K562 (cell line): Measurements from ENCODE around the gene TFF1. TPM values are rescaled to one million over a fixed set of nuclear protein-coding genes. Genes with fewer than 3 reads are reported as not detected.

Experiments used
- ATAC-seq: fragments of 200-7000 bp; cut with Tn5 transposase; 3 replicates; pipeline ENCODE4 v1.9.1; 2020; ENCODE audit warnings: moderate library complexity
- Bru-seq: library from RNA; stranded (reverse); fragments of 400-500 nt; gene quantifications from one replicate; lab custom pipeline; 2021; lab: Mats Ljungman, UMichigan
- BruChase-seq, 2 experiments: library from RNA; stranded (reverse); fragments of 400-500 nt; gene quantifications; one replicate each; lab custom pipeline; 2021; lab: Mats Ljungman, UMichigan
- BruUV-seq: library from RNA; stranded (reverse); fragments of 400-500 nt; replicated peaks from 2 replicates; lab custom pipeline; 2021; lab: Mats Ljungman, UMichigan
- CTCF ChIA-PET: fragments of 300-600 bp; formaldehyde crosslinking; extraction: SDS; loops from one replicate; lab custom pipeline; 2021; ENCODE audit warnings: low intra/inter-chr PET ratio; lab: Yijun Ruan, JAX
- POLR2A ChIA-PET: fragments of 300-600, 350-650 bp; sonication (Branson Sonifier 250); formaldehyde crosslinking; extraction: SDS; loops from one replicate; lab custom pipeline; 2021; ENCODE audit warnings: antibody characterized with exemption, inconsistent platforms; lab: Yijun Ruan, JAX
- DNase-seq, 4 experiments: peaks; one replicate each; pipeline versions ENCODE4 v3.0.0 to v3.0.0-alpha.2; 2011 to 2018; ENCODE audit warnings: low spot score in 3 of 4, mixed read lengths in 3 of 4; ENCODE audit errors: extremely low read depth in 1 of 4
- FAIRE-seq: peaks from 2 replicates; lab custom pipeline; 2011; peaks lifted over from hg19 to GRCh38; lab: Jason Lieb, UNC
- H2AFZ ChIP-seq: 2 replicates; pipeline ENCODE4 v1.6.0; 2011; ENCODE audit warnings: low read depth, low read length, control low read depth, inconsistent platforms
- H3K27ac ChIP-seq: fragments of 200-600 bp; 3 replicates; pipeline ENCODE4 v1.8.0; 2011; ENCODE audit warnings: low read depth, mild to moderate bottlenecking, control low read depth, inconsistent platforms, low read length, moderate library complexity, mixed read lengths; ENCODE audit errors: extremely low read depth
- H3K27me3 ChIP-seq, 2 experiments: fragments of 300-600 bp in 1 of 2; 2 replicates in 1 of 2; 3 replicates in 1 of 2; pipeline versions ENCODE4 v1.6.0 to v1.8.0; 2011; ENCODE audit warnings: inconsistent platforms in 2 of 2, low read length in 2 of 2, mild to moderate bottlenecking in 1 of 2, mixed read lengths in 1 of 2, moderate library complexity in 1 of 2; ENCODE audit not compliant: control insufficient read depth in 2 of 2, insufficient read depth in 2 of 2
- H3K36me3 ChIP-seq: fragments of 300-600 bp; 3 replicates; pipeline ENCODE4 v1.8.0; 2011; ENCODE audit warnings: mild to moderate bottlenecking, low read length, inconsistent platforms; ENCODE audit not compliant: control insufficient read depth, insufficient read depth
- H3K4me1 ChIP-seq, 2 experiments: fragments of 200-600 bp in 1 of 2; replicated peaks in 1 of 2; 2 replicates in 1 of 2; 3 replicates in 1 of 2; pipeline versions ENCODE4 v1.5.1 to v1.8.0; 2011; ENCODE audit warnings: inconsistent platforms in 2 of 2, low read length in 2 of 2, mild to moderate bottlenecking in 1 of 2, mixed read lengths in 1 of 2, moderate library complexity in 1 of 2; ENCODE audit not compliant: control insufficient read depth in 2 of 2, insufficient read depth in 2 of 2
- H3K4me2 ChIP-seq: 2 replicates; pipeline ENCODE4 v1.6.1; 2011; ENCODE audit warnings: low read length, control low read depth, inconsistent platforms, mixed read lengths; ENCODE audit not compliant: insufficient read depth
- H3K4me3 ChIP-seq: fragments of 200-600 bp; sonication (generic), shearing (Covaris generic); 2 replicates; pipeline ENCODE4 v1.5.1; 2016; ENCODE audit warnings: control low read depth, inconsistent platforms
- H3K79me2 ChIP-seq: fragments of 200-600 bp; 3 replicates; pipeline ENCODE4 v1.8.0; 2011; ENCODE audit warnings: low read length, inconsistent platforms; ENCODE audit not compliant: control insufficient read depth, insufficient read depth
- H3K9ac ChIP-seq, 2 experiments: 2 replicates each; pipeline versions ENCODE4 v1.6.0 to v1.6.1; 2011; ENCODE audit warnings: low read depth in 2 of 2, low read length in 2 of 2, control low read depth in 1 of 2, inconsistent platforms in 1 of 2, mild to moderate bottlenecking in 1 of 2, mixed read lengths in 1 of 2; ENCODE audit not compliant: insufficient read depth in 1 of 2
- H3K9me1 ChIP-seq: one replicate; pipeline ENCODE4 v1.6.0; 2011; ENCODE audit warnings: inconsistent platforms, mild to moderate bottlenecking, low read length, moderate library complexity; ENCODE audit not compliant: control insufficient read depth, insufficient read depth
- H3K9me3 ChIP-seq: replicated peaks from 2 replicates; pipeline ENCODE4 v1.5.1; 2011; ENCODE audit warnings: low read depth, low read length, inconsistent platforms; ENCODE audit not compliant: control insufficient read depth, insufficient read depth
- H4K20me1 ChIP-seq: replicated peaks from 2 replicates; pipeline ENCODE4 v1.6.1; 2011; ENCODE audit warnings: low read length, inconsistent platforms, mixed read lengths; ENCODE audit not compliant: control insufficient read depth, insufficient read depth
- ARID1B ChIP-seq: fragments of 450-650 bp; IDR thresholded peaks from 2 replicates; pipeline ENCODE4 v1.6.1; 2016; ENCODE audit warnings: antibody characterized with exemption, mild to moderate bottlenecking, inconsistent platforms
- DACH1 ChIP-seq: fragments of 450-650 bp; IDR thresholded peaks from 2 replicates; pipeline ENCODE4 v1.6.1; 2018; ENCODE audit not compliant: partially characterized antibody
- ESRRA ChIP-seq: fragments of 450-650 bp; IDR thresholded peaks from 2 replicates; pipeline ENCODE4 v1.6.1; 2014; ENCODE audit warnings: low read depth, mild to moderate bottlenecking, moderate library complexity, borderline replicate concordance
- HIVEP1 ChIP-seq: fragments of 250-450 bp; sonication (Bioruptor Pico); IDR thresholded peaks from 2 replicates; pipeline ENCODE4 v1.4.0; 2020; ENCODE audit warnings: mild to moderate bottlenecking
- KDM1A ChIP-seq, 2 experiments: fragments of 450-650 bp; IDR thresholded peaks; 2 replicates each; pipeline ENCODE4 v1.6.1; 2016; ENCODE audit warnings: mild to moderate bottlenecking in 2 of 2
- KHSRP ChIP-seq: fragments of 450-650 bp; IDR thresholded peaks from 2 replicates; pipeline ENCODE4 v1.6.1; 2017
- NR3C1 ChIP-seq: sonication (generic); formaldehyde crosslinking; IDR thresholded peaks from 2 replicates; pipeline ENCODE4 v1.8.1; 2022; ENCODE audit warnings: missing genetic modification reagents
- STAG1 ChIP-seq: sonication (generic); formaldehyde crosslinking; IDR thresholded peaks from 2 replicates; pipeline ENCODE4 v1.5.0; 2020; ENCODE audit warnings: missing genetic modification reagents, borderline replicate concordance
- THAP12 ChIP-seq: fragments of 250-450 bp; sonication (Bioruptor Pico); IDR thresholded peaks from 2 replicates; pipeline ENCODE4 v1.9.0; 2021; ENCODE audit warnings: mild to moderate bottlenecking, inconsistent platforms
- VEZF1 ChIP-seq: fragments of 200-800 bp; sonication (Bioruptor generic); IDR thresholded peaks from 2 replicates; pipeline ENCODE4 v1.6.1; 2017; ENCODE audit warnings: missing genetic modification characterization, missing compliant biosample characterization
- ZKSCAN1 ChIP-seq: fragments of 150-350 bp; IDR thresholded peaks from 2 replicates; pipeline ENCODE4 v1.6.1; 2016; ENCODE audit warnings: low read depth, low read length
- ZNF24 ChIP-seq: fragments of 450-650 bp; IDR thresholded peaks from 2 replicates; pipeline ENCODE4 v1.6.1; 2016
- ZNF398 ChIP-seq: fragments of 250-450 bp; sonication (Bioruptor Pico); IDR thresholded peaks from 2 replicates; pipeline ENCODE4 v1.8.0; 2021; ENCODE audit warnings: moderate library complexity, mild to moderate bottlenecking, inconsistent platforms
- WGBS: fragments of 100-300 bp; shearing (Covaris generic); methylation state at CpG from one replicate; pipeline ENCODE4 v1.1.6; 2016; ENCODE audit warnings: low coverage, mixed read lengths; ENCODE audit not compliant: insufficient coverage; ENCODE audit errors: missing lambda C conversion rate; 5-methylcytosine and 5-hydroxymethylcytosine counted together
- in situ Hi-C: fragments of 300-500 bp; cut with MboI; formaldehyde crosslinking; loops from 4 replicates; pipeline ENCODE4 v1.15.0; 2018; ENCODE audit warnings: inconsistent platforms, mixed read lengths
- intact Hi-C: fragments of 100-400 bp; cut with micrococcal nuclease; formaldehyde crosslinking; loops from 2 replicates; pipeline ENCODE4 v1.14.2; 2022
- long read RNA-seq, 3 experiments: library from polyadenylated mRNA in 2 of 3; library from RNA in 1 of 3; unstranded in 2 of 3; stranded (forward) in 1 of 3; transcript quantifications; one replicate each; pipeline ENCODE4 v2.0.0, GENCODE V29; 2019 to 2022
- polyA minus RNA-seq, 3 experiments: library from RNA; depleted of rRNA, polyadenylated mRNA; stranded (reverse); fragments of >200 nt; gene quantifications; 2 replicates each; pipeline ENCODE4 v1.2.3, GENCODE V29; 2011
- polyA plus RNA-seq, 8 experiments: library from polyadenylated mRNA; depleted of rRNA in 4 of 8; stranded (reverse) in 5 of 8; unstranded in 3 of 8; fragments of >200 nt; fragmentation: Nextera tagmentation in 2 of 8; fragmentation: Illumina TruSeq in 1 of 8; extraction: Ambion mirVana in 2 of 8; extraction: Trizol in 1 of 8; gene quantifications; 2 replicates each; pipeline versions ENCODE4 v1.2.1 to v1.2.3, GENCODE V29; 2011 to 2014; ENCODE audit warnings: inconsistent platforms in 1 of 8, missing spikeins in 1 of 8
- total RNA-seq, 7 experiments: library from RNA; depleted of rRNA in 6 of 7; stranded (reverse); fragments of >200 nt in 6 of 7; fragmentation: Illumina TruSeq in 2 of 7; extraction: Trizol in 2 of 7; gene quantifications; 2 replicates each; pipeline versions ENCODE4 v1.2.1 to v1.2.3, GENCODE V29; 2011 to 2021; ENCODE audit warnings: low replicate concordance in 1 of 7

TFF1 gene
- total RNA-seq (2011; cell fraction: chromatin; rRNA removed; ENCODE audit: low replicate concordance): not detected in 2 replicates
- total RNA-seq (2011; cell fraction: nucleolus; rRNA removed): not detected in 2 replicates
- total RNA-seq (2011; cell fraction: nucleoplasm; rRNA removed): not detected in 2 replicates
- total RNA-seq (2014; rRNA removed): not detected in 2 replicates
- total RNA-seq (2014; rRNA removed; fragmentation: Illumina TruSeq; extraction: Trizol): not detected in 2 replicates
- total RNA-seq (2015; rRNA removed; fragmentation: Illumina TruSeq; extraction: Trizol): not detected in 2 replicates
- total RNA-seq (2021): 0.31 and 0.98 TPM in 2 replicates
- polyA plus RNA-seq (2011; rRNA removed): not detected in 2 replicates
- 0.37 TPM in 1 of 2 replicates, not detected in the other for polyA plus RNA-seq (2011; cell fraction: cytosol; rRNA removed)
- not detected in 2 replicates for polyA plus RNA-seq (2011; cell fraction: nucleus; rRNA removed)
- polyA plus RNA-seq (2012): 0.43 TPM in 1 of 2 replicates, not detected in the other
- polyA plus RNA-seq (2014; fragmentation: Illumina TruSeq; extraction: Trizol): not detected in 2 replicates
- polyA plus RNA-seq (2014; fragmentation: Nextera tagmentation; extraction: Ambion mirVana): not detected
- polyA plus RNA-seq (2014; rRNA removed): not detected in 2 replicates
- not detected in 2 replicates for polyA minus RNA-seq (2011; rRNA and poly(A)+ RNA removed)
- not detected in 2 replicates for polyA minus RNA-seq (2011; cell fraction: cytosol; rRNA and poly(A)+ RNA removed)
- not detected in 2 replicates for polyA minus RNA-seq (2011; cell fraction: nucleus; rRNA and poly(A)+ RNA removed)
- percentile 27 among the genes with signal in this experiment for Bru-seq, nascent RNA
- BruChase-seq, experiment 1, labeled RNA remaining after a 2-hour chase: percentile 30 among the genes with signal in this experiment
- percentile 26 among the genes with signal in this experiment for BruChase-seq, experiment 2, labeled RNA remaining after a 6-hour chase
- long read RNA-seq, experiment 1: 0 reads
- long read RNA-seq, experiment 2: 0 reads
- long read RNA-seq, experiment 3: 0 reads

GRCh38 chr21:42366292-42367010 is at the start of gene TFF1:
Gene TFF1, minus strand, starts transcription at chr21:42366535. Its CDS starts 40 bp downstream, at chr21:42366495.
- Histone ChIP-seq H3K9me1 (no peaks in the 10 kb centered on the region), H3K9ac (no peak within 1 kb of the TSS), H3K9me3 (no peaks in the 10 kb centered on the region), H2AFZ (no peak within 1 kb of the TSS), H3K79me2 (no peaks in the 10 kb centered on the region), H3K4me1 (peaks cover 10 to 22% of the 10 kb centered on the region in 2 experiments; a peak in 3 of 5 replicates), H3K27me3 (peaks cover 25 to 53% of the 10 kb centered on the region in 2 experiments), H3K27ac (no peak within 1 kb of the TSS), H3K4me2 (no peak within 1 kb of the TSS), H3K36me3 (no peaks in the 10 kb centered on the region), H3K4me3 (no peak within 1 kb of the TSS), H4K20me1 (0 out of 2 replicates have a peak, but pooled peaks cover 5% of the 10 kb centered on the region)
- FAIRE-seq (peak; percentile 80), DNase-seq (peak in 1 of 4 experiments; percentile 21), ATAC-seq (peak; percentile 24; the same call in 2 of the 3 replicates)
- no TSS peak for BruUV-seq
- intact Hi-C loops (loop anchor here (10.0 kb wide), 1 partner anchor 168 kb away; no protein-coding TSS in a partner anchor), in situ Hi-C loops (no loop called here)
- ChIA-PET POLR2A (interaction anchor here (0.6 kb wide), 2 partner anchors 27 to 90 kb away, joined by 3 to 4 read pairs; no protein-coding TSS in a partner anchor), CTCF (no interaction called here)
- 16% methylated on average over 19 of the region's 19 CpGs for WGBS
- TF ChIP-seq ZNF398 (CRISPR knock-in tag) (no peak), KHSRP (no peak), VEZF1 (no peak), ZNF24 (no peak), ESRRA (peak; percentile 33; the same call in 1 of the 2 replicates), STAG1 (CRISPR knock-in tag) (no peak), ZKSCAN1 (no peak), THAP12 (CRISPR knock-in tag) (no peak), KDM1A (IDR thresholded peaks at IDR 0.05) (peak in 1 of 2 experiments; percentile 51; a peak in 1 of 4 replicates), HIVEP1 (CRISPR knock-in tag) (no peak), DACH1 (no peak), NR3C1 (CRISPR knock-in tag) (no peak), ARID1B (peak; percentile 24; the same call in 1 of the 2 replicates)
